ENCODE data around the gene HS3ST3A1.

Gene HS3ST3A1

DNA sequence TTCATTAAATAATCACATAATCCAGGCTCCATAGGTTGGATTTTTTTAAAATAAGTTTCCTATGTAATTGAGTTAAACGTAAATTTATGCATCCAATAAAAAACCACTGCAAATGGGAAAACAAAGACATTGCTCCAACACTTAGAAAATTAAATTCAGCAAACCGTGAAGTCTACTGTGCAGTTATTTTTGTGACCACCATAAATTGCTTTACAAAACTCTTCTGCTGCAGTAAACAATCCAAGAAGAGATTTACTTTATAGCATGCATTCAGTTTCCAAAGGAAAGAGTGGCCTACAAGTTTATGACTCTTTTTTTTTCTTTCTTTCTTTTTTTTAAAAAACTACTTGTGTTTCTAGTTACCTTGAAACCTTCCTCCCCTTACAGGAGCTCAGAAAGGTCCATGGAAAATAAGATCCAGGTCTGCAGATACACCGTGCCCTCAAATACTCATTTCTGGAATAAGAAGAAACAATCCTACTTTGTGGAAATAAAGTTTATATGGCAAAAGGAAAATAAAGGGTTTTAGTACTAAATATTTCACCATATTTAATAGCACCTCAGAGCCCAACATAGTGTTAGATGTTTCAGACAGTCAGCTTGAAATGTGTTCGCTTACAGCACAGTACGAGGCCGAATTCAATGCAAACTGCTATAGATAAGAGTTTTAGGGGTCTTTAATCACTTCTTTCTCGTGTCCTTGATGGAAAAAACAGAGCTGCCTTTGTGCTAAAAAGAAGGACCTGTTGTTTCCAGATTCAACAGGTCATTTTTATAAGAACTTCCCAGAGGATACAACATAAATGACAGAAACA is 3.2 kb downstream of the HS3ST3A1 start:
- no peak for DNase-seq (ENCODE audit: low read depth)

DNA sequence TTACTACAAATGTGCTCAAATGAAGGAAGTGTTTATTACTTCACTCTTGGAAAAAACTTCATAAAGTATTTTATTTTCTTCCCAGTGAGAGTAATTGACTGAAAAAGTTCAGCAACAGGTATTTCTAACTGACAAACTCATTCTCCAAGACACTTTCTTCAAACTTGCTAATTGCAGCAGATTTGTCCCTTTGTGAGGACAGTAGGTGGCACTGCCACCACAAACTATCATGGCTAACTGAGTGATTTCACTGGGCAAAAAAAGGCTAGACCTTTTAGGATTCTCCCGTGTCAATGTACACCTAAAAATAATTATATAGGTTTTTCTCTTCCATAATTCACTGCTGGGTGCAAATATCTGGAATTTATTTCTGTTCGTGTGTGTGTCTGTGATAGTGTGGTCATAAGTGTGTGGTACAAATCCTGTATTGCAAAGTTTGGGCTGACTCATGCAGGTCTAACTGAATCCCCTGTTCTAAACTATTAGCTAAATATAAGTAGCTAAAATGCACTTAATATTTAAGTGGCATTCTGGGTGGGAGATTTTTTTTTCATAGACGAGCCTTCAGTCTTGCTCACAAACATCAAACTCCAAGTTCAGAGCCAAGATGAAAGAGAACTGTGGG is 3.9 kb downstream of the HS3ST3A1 start:
- DNase-seq (ENCODE audit: low read depth): peak; percentile 13

GRCh38 chr17:13596241-13596923 is 5.3 kb downstream of the HS3ST3A1 start:
- no peak for DNase-seq (ENCODE audit: low read depth)

DNA sequence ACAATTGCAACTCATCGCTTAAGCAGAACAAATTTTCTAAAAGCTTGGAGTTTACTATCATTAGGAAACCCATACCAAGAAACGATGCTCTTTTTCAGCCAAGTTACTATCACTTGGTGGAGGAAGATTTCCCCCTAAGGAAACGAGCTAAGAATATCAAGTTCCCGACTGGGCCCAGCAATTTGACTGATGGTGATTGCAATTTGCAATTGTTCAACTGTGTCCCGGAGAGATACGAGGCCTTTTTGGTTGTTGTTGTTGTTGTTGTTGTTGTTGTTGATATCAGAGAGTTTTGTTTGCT is 6.2 kb downstream of the HS3ST3A1 start:
- DNase-seq (ENCODE audit: low read depth): no peak

DNA sequence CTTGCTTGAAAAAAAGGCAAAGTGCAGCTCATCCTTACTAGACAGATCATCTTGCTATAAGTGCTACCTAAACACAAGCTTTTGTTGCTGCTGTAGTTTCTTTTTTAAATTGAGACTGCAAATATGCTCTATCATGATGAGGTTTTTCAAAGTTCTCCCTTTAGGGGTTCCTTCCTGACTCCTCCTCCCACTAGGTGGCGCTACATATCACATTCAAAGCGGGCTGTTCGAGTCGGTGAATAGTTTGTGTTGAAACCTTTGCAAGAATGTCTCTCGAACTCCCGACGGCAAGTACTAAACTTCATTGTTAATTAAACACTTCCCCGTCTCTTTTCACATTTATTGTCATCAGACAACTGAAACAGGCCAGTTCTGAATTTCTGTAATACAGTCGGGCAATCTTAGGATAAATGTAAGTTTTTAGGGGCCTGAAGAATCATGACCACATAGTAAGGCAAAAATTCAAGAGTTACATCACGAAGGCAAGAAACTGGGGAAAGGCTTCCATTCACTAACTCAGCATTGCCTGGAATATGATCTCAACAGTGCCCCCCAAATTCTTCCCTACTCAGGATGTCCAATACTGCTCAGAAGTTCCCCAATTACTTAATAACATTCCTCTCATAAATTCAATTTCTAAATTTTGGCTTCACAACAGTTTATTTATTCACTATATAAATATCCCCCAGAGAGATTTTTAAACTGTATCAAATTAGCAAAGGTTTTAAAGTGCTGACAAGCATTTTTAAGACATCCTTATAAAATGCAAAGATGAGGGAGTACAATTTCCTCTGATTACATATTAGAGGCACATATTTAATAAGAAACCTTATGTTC is 6.7 kb downstream of the HS3ST3A1 start:
- DNase-seq (ENCODE audit: low read depth): peak; percentile 74

DNA sequence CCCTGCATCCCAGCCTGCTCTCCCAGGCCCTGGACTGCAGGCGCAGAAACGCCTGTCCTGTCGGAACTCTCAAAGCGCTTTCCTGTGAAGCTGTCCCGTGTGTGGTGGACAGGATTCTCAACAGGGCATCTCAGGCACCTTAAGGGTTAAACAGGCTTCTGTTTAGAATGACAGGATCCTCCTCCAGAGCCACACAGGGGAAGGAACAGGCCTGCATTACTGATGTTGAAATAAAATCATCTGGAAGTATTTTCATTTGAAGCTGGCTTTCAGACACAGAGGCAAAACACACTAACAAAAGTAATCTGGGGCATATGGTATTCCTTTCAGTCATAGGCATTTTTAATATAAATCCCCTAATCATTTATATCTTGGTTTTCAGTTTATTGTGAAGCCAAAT is 7.4 kb downstream of the HS3ST3A1 start:
- DNase-seq (ENCODE audit: low read depth): no peak

DNA sequence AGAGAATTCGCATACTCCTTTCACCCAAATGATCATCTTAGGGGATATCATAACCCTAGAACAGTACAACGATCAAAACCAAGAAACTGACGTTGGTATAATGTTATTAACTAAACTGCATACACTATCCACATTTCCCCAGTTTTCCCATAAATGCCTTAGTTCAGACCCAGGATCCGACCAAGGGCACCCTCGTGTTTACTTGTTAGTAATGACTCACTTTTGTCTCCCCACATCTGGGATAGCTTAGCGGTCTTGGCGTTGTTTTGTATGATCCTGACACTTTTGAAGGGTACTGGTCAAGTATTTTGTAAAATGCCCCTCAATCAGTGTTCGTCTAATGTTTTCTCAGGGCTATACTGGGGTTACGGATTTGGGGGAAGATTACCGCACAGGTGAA is 8.0 kb downstream of the HS3ST3A1 start:
- DNase-seq (ENCODE audit: low read depth): no peak

DNA sequence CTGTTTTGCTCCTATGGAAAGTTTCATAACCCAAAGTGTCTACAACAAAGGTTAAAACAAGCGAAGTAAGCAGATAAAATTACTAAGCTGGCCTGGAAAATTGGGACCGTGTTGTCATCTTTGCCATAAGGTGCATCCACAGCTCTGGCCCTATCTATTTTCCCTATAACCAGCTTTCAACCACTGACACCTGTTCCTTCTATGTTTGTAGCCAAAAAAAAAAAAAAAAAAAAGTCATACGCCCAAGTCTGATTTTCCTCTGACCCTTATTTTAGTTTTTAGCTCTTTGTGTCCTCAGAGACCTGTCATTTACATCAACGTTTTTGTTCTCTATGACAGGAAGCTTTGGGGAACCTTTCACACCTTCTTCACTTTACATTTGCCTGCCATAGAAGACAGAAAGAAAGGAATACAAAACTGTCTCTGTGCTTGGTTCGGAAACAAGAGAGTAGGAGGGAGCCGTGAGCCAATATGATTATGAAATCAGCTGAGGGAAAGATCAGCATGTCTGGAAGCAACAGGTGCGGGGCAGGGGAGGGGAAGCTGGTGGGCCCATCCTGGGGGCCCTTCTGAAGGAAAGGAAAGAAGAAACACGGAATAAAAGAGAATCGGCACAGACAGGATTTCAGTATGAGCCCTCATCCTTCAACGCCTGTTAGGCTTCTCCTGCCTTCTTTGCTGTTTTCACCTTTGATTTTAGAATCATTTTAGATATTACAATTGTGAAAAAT is 8.5 kb downstream of the HS3ST3A1 start:
- DNase-seq (ENCODE audit: low read depth): no peak

DNA sequence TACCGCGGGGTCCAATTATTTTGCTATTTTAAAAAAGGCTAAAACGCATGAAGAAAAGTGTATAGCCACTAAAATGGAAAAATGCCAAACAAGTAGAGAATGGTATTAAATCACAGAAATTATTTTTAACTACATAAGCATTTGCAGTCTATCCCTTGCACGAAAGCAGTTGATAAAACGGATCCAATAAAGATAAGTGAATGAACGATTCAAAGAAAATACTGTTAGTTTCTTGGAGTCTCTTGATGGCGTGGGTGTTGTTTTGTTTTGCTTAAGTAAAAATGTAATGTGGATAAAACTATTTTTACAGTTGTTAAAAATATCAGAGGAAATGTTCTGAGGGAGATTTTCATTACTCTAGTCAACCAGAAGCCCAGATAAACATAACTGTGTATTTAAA is 9.3 kb downstream of the HS3ST3A1 start:
- DNase-seq (ENCODE audit: low read depth): no peak

- no peak for DNase-seq (ENCODE audit: low read depth)
Observed at GRCh38 chr17:13590441-13590840, 11.3 kb downstream of the HS3ST3A1 start.

GRCh38 chr17:13589658-13590057 is 12.1 kb downstream of the HS3ST3A1 start:
- no peak for DNase-seq (ENCODE audit: low read depth)

DNA sequence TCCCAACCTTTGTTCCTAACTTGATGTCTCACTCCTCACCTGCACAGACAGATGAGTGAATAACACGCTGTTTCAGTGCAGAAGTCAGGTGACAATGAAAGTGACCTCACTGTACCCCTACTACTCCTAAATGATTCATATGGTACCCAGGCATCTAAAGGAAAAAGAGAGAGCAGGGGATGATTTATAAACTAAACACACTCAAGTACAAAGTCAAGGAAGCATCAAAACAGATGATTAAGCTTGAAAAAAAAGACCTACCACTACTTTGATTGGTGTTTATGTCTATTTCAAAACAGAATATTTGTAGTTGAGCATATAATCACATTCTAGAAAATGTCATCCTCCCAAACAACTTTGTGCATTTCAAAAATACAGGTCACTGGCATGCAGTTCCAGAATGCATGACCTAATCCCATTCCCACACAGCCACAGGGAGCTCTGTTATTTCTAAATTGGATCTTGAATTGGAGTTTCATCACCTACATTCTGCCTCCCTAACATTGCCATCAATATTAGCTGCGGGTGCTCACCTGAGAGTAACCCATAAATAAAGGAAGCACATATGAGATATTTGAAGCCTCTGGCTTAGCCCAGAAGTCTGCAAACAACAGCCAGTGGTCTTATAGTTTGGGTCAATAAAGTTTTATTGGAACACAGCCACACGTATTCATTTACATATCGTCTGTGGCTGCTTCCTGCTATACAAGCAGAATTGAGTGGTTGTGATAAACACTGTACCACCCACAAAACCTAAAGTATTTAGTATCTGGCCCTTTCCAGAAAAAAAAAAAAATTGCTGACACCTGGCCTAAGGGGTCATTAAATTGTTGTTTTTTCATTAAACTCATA is 14.0 kb downstream of the HS3ST3A1 start:
- no peak for DNase-seq (ENCODE audit: low read depth)

- no peak for DNase-seq (ENCODE audit: low read depth)
Observed at GRCh38 chr17:13584701-13585080, 17.0 kb downstream of the HS3ST3A1 start.

DNA sequence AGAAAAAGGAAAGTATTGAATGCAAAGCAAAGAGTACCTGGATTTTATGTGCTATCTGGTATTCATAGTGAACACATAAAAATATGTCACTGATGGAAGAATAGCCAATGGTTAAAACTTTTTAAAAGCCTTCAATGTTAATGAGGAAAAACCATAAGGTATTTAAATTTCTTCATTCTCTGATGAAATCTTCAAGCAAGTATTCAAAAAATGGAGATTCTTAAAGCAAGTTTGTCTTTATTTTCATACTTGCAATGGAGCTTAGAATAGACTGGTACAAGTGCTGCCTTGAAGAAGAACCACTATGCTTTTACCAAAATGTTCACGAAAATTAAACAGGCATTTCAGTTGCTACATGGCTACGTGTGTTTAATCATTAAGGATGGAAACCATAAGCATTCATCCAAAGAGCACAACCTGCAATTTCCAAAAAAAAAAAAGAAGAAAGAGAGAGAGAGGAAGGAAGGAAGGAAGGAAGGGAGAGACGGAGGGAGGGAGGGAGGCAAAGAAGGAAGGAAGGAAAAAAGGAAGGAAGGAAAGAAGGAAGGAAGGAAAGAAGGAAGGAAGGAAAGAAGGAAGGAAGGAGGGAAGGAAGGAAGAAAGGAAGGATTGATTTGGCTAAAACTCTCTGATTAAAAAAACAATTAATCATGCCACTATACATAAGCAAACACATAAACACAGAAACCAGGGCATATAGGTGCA is 17.6 kb downstream of the HS3ST3A1 start:
- DNase-seq (ENCODE audit: low read depth): no peak

- no peak for DNase-seq (ENCODE audit: low read depth)
Observed at GRCh38 chr17:13582776-13583547, 18.8 kb downstream of the HS3ST3A1 start.

DNA sequence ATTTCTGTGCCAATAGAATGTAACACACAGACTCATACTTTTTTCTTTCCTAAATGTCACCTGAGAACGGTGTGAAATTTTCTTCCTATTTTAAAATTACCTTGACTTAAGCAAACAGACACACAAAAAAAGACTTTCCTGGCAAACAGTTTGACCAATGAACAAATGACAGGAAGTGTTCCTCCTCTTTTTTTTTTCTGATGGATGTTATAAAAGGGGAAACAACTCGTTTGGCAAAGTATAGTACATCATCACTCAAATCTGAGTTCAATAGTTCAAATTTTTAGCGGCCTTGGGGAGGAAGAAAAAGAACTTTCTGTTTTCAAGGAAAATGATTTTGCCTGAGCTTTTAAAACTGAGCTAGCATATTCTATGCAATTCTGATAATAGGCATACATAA is 19.8 kb downstream of the HS3ST3A1 start:
- DNase-seq (ENCODE audit: low read depth): no peak

- no peak for DNase-seq (ENCODE audit: low read depth)
Observed at GRCh38 chr17:13580790-13581189, 20.9 kb downstream of the HS3ST3A1 start.

DNA sequence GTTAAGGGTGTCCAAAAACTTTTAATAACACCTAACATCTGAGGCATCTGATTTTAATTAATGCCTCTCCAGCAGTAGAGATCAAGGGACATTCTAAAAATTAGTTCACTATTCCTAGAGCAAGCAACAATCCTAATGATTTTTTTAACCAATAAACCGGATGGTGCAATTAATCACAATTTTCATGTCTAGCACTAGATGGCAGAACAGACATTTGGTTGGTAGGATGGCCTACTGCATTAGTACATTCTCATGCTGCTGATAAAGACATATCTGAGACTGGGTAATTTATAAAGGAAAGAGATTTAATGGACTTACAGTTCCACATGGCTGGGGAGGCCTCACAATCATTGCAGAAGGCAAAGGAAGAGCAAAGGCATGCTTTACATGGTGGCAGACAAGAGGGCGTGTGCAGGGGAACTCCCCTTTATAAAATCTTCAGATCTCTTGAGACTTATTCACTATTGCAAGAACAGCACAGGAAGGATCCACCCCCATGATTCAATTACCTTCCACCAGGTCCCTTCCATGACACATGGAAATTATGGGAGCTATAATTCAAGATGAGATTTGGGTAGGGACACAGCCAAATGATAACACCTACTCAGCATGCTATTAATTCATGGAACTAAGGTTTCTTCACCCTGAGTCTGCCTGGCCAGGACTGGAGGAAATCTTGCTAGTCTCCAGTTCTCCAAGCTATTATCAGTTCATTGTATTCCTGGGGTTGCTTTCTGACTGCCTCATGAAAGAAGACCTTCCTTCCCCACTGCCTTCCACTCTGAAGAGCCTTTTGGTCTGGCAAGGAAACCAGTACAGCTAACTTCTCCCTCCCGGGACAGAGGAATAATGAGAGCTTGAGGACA is 24.8 kb downstream of the HS3ST3A1 start:
- no peak for DNase-seq (ENCODE audit: low read depth)

Data from stimulated activated CD4-positive, alpha-beta T cell treated with anti-CD3 and anti-CD28 coated beads, Interleukin-2, amount 100 ng/mL, for 4 hours (primary cell).